Mucosa of gallbladder (tissue), 1 donor: ENCODE measurements around the gene SNAI3. TPM values are rescaled to one million over a fixed set of nuclear protein-coding genes. Genes with fewer than 3 reads are reported as not detected.
A peak's percentile ranks its signal among the peaks of the same experiment; 100 is the strongest.

ENCODE experiments used
- DNase-seq: peaks from one replicate; pipeline ENCODE4 v3.0.0-alpha.2; 2020; ENCODE audit warnings: low spot score
- total RNA-seq: library from RNA; stranded (reverse); gene quantifications from one replicate; pipeline ENCODE4 v1.2.1, GENCODE V29; 2021
- donor health status: DM: no; HTN: no; CAD: no.

The SNAI3 gene
- total RNA-seq, 1 donor from 2014 or later = 1.9 TPM

DNA sequence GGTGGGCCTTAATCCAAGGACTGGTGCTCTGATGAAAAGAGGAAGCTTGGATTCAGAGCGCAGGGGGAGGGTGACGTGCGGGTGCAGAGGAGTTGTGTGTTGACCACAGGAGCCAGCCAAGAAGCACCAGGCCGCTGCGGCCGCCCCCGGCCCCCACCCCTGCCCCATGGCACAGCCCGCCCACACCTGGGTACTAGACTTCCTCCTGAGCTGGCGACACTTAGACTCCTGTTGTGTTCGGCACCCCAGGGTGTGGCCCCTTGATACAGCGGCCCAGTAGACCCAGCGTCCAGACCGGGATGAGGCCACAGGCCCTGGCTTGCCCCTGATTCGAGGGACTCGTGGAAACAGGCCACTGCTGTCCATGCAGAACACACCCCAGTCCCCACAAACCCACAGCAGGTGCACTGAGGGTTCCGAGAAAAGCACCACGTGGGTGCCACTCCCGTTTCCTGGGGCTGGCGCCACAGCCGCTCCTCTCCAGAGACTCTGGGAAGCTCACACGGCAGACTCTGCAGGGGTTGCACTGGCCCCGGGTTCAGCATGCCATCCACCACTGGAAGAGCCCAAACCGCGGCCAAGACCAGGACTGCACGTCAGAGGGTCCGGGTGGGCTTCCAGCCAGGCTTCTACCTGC is 5.7 kb upstream of the SNAI3 start:
- DNase-seq = no peak

- no peak for DNase-seq
Observed at GRCh38 chr16:88691129-88691813, 5.0 kb upstream of the SNAI3 start.

DNA sequence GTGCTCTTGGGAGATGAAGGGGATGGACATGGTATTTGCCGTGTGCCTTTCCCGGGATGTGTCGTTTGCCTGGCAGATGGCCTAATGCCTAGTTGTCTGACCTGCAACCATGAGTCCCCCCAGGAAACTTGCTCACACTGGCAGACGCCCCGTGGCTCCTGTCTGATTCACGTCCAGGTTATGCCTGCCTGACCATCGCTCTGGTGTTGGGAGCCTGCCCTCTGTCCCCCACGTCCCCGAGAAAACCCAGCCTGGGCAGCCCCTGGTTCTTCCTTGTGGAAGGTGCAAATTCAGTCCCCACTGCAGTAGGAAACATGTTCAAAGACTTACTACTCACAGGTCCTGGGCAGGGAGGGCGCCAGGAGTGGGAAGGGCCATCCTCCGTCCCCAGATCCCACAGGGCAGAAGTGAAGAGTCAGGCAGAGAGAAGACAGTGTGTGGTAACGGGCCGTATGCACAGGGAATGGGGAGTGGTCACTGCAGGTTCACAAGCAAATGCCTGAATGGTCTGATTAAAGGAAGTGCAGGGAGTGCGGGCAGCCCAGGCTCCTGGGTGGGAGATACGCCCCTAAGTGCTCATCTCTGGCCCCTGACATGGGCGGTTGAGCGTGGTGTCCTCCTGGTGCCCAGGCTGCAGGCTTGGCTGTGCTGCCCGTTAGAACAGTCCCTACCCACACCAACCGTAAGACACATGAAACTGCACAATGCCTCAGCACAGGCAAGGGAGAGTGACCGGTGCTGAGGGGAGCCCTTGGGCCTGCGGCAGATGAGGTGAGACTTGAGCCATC is 4.2 kb upstream of the SNAI3 start:
- DNase-seq = no peak

DNA sequence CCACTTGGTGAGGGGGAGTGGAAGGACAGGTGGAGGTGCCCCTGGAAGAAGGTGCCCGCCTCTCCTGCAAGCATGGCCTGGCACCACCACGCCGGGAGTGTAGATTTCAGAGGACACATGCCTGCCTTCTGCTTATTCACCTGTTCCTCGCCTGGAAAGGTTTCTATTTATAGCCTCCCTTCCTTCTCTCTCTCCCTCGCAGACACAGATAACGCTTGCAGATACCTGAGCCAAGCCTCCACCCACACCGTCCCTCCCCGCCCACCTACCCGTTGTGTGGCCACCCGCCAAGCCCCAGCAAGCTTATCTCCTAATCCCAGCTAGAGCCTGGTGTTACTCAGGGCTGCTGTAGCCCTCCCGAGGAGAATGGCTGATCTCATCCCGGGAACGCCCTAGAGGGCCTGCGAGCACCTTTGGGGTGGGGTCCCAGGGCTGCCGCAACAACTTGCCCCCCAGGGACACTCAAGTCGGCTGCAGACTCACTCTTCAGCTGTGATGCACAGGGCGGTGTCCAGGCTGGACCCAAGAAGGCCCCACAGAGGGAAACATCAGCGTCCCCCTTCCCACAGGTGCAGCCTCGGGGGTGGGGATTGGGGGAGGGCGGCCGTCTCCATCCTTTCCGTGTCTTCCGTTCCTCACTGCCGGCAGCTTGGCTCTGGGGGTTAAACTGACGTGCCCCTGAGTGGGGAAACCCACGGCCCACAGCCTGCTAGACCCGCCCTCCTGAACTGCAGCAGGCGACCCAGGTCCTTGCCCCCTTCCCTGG is 1.9 kb upstream of the SNAI3 start:
- peak; percentile 73 for DNase-seq

GRCh38 chr16:88687676-88688012 is 1.3 kb upstream of the SNAI3 start:
- no peak for DNase-seq

DNA sequence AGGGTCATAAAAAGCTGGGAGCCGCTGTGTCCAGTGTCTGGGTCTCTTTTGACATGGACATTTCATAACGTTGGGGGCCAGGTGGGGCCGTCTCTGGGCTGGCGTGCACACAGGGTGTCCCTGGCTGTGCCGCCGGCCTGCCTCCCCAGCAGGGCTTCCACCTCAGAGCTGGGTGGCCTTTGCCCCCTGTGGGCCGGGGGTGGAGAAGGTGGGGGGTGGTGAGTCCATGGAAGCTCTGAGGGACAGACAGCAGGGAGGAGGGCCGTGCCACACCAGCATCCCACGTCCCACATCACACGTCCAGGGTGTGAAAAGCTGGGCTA is 908 bp upstream of the SNAI3 start:
- no peak for DNase-seq

DNA sequence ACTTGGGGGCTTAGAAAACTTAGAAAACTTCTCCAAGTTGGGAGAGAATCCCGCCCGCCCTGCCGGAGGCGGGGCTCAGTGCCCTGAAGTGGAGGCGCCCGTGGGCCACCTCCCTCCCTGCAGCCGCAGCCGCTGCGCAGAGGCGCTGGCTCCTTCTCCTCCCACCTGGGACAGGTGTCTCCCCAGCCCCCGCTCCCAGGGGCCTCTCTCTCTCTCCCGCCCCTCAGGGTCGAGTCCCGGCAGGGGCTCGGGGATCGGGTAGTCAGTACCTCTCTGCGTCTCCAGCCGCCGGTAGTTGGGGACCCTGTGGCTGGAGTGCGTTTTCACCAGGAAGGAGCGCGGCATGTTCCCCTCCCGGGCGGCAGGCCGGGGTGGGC is 257 bp downstream of the SNAI3 start:
- no peak for DNase-seq

DNA sequence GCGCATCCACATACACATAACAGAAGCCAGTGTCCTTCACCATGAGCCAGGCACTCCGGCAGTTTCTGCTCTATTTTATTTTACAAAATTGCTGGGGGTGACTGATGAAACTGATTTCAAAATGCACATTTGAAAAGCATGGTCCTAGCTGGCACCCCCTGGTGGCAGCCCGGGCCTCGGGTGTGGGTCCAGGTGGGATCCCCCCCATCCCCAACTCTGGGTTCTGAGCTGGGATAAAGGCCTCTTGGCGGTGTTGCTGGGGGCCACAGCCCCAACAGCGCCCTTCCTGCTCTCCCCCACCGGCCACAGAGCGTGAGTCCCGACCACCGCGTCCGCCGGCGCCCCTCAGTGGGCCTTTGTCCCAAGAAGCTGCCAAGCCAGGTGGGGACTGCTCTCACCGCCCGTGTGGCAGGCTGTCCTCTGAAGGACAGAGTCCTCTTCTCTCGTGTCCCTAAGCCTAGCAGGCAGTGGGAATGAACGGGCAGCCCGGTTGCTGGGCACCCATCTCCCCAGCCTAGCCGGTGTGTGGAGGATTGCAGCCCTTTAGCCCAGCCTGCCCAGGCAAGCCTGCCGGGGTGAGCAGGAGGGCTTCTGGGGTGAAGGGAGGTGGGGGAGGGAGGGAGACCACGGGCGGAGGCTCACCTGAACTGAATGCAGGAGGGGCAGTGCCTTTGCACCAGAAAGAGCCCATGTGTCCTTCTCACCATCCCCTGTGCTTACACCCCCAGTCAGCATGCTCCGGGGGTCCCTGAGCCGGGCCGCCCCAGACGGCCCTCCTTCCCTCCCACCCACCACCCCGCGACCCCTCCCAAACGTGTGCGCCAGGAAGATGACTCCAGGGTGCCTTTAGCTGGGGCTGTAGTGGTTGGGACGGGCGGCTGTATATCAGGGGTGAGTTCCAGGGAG is 898 bp downstream of the SNAI3 start:
- no peak for DNase-seq

DNA sequence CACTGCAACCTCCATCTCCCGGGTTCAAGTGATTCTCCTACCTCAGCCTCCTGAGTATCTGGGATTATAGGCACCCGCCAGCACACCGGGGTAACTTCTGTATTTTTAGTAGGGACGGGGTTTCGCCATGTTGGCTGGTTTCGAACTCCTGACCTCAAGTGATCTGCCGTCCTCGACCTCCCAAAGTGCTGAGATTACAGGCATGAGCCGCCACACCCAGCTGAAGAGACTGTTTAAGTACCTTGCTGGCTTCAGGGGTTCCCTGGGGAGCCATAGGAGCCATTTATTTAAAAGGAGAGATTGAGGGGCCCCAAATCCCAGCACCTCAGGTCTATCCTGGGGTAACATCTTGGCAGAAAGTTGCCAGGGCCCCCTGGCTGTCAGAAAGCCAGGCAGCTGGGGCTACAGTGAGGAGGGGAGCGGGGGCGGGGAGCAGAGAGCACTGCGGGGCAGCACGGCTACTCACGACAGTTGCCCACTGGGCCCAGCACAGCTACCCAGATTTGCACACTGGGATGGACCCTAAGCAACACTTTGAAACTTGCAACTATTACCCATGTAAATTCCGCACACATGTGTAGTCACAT is 1.6 kb downstream of the SNAI3 start:
- no peak for DNase-seq

DNA sequence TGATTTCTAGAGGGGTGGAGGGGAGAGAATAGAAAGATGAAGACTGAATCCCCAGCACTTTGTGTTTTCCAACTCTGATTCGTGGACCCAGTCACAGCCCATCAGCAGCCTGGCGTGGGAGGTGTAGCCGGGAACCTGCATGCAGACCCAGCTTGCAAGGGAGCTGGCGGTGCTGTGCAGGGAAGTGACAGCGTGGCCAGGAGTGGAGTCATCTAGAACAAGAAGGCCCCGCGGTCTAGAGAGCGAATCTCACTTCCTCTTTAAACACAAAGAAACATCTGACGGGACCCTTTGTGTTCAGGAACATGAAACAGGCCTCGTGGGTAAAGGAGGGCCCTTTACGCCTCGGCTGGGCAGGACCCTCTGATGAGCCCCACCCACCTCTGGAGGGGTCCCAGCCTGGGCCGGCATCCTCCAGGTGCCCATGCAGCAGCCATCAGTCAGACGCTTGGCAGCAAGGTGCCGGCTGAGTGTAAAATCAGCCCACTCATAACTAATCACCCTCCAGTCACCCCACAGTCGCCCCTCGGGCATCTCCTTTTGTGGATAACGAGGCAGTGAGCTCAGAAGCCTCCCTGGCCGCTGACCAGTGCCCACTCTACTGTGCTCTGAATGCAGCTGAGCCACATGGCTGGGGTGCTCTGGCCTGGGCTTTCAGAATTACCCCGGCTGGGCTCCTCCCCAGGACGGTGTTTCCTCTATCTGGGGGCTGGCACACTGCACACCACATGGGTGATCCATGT is 4.4 kb downstream of the SNAI3 start:
- DNase-seq = no peak

DNA sequence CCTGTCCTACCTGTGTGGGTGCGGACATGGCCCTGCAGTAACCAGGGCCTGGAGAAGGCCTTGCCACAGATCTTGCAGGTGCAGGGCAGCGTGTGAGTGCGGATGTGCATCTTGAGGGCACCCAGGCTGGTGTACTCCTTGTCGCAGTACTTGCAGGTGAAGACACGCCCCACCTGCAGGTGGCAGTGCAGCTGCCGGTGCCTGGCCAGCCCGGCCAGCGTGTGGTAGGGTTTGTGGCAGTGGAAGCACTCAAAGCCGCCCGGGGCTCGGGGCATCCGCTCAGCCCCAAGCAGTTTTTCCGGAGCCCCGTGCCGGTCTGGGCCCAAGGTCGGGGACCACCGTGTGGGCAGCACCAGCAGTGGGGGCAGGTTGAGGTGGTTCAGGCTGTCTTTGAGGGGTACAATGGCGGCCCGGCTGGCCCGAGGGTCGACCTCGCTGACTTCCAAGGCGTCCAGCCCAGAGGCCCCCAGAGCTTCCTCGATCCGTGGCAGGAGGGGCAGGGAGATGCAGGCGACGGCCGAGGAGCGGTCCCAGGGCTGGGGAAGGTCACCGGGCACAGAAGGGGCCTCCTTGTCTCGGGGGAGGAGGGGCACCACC is 5.1 kb downstream of the SNAI3 start:
- no peak for DNase-seq

DNA sequence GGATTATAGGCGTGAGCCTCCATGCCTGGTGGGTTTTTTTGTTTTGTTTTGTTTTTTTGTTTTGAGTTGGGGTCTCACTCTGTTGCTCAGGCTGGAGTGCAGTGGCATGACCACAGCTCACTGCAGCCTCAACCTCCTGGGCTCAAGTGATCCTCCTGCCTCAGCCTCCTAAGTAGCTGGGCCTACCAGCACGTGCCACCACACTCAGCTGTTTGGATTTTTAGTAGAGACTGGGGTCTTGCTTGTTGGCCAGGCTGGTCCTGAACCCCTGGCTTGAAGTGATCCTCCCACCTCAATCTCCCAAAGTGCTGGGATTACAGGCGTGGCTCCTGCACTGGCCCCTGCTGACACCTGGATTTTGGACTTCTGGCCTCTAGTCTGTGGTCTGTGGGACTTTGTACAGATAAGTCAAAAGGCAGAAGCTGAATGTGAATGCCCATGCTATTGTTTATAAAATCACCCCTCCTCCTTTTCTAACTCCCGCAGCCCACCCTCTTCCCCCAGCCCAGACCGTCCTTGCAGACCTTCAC is 5.7 kb downstream of the SNAI3 start:
- DNase-seq = no peak

- no peak for DNase-seq
Observed at GRCh38 chr16:88678224-88678979, 7.9 kb downstream of the SNAI3 start.

DNA sequence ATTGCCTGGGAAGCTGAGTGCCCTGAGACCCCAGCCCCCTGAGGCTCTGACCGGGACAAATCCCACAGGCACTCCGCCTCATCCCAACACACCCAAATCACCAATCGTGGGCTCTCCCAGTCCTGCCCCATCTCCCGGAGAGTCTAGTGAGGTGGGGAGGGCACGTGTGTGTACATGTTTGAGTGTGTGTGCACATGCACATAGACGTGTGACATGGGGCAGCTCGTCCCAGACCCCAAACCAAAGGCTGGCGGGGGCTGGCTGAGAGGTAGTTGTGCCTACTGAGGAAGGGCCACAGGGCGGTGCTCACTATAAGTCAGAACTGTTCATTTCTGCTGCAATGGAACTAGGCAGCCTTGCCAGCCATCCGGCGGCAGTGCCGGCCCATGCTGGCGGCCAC is 8.6 kb downstream of the SNAI3 start:
- no peak for DNase-seq

- DNase-seq = no peak
Observed at GRCh38 chr16:88676502-88677242, 9.6 kb downstream of the SNAI3 start.

DNA sequence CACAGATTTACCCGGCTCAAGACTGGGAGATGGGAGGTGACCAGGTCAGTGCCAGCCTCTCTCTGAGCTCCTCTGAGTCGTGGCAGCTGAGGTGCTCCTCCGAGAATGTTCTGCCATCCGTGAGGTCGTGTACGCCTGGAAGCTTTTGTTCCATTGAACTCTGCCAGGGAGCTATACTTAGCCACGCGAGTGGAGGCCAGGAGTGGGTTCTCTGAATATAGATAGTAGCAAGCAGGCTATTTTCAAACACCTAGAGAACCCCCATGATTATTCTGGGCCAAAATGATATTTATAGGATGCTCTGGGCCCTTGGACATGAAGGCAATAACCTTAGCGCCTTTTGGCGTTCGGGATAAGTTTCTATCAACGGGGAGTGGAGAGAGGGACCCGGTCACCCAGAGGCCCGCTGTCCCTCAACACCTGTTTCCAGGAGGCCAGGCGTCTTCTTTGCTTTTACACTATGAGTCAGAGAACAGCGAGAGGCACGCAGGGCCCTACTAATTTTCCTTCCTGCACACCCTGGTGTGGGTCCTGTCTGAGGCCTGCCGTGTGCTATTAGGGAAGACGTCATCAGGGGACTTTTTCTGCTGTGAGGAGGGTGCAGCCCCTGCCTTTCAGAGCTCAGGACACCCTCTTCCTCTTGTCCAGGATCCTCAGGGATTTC is 12.5 kb downstream of the SNAI3 start:
- no peak for DNase-seq

DNA sequence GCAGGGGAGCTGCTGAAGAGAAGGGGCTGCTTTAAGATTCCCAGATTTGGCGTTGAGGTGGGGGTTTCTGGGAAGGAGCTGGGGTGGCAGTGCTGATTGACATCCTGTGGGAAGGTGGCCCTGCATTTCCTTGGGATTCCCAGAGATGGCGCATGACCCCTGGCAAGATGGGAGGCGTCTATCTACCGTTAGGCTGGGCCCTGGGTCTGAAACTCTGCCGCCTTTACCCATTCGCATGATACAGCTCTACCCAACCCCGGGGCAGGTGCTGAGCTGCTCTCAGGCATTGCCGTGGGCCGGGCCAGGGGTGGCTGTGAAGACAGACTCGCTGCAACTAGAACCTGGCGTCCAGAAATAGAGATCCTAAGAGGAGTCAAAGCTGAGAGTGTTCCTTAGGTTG is 13.5 kb downstream of the SNAI3 start:
- no peak for DNase-seq

DNA sequence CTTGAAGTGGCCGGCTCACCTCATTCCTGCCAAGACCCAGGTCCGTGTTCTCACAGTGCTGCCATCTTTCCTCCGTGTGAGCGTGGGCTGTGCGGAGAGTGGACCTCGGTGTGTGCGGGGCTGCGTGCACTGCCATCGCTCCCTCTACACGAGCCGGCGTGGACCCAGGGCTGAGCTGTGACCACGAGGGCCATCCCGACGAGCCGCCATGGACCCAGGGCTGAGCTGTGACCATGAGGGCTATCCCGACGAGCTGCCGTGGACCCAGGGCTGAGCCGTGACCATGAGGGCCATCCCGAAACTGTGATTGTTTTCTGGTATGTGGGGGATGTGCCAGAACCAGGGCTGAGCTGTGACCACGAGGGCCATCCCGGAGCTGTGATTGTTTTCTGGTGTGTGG is 14.5 kb downstream of the SNAI3 start:
- no peak for DNase-seq
